Measurements from ENCODE around the gene MN1.

- TF ChIP-seq CTCF (IDR thresholded peaks at IDR 0.05) (no peak), POLR2A (IDR thresholded peaks at IDR 0.05) (no peak)
Observed at GRCh38 chr22:27798511-27799014, 3.0 kb downstream of the MN1 start.

Measured in uterus (tissue), 2 donors.